OCI-M1 (cell line): ENCODE data around the gene PSPN.
A peak's percentile ranks its signal among the peaks of the same experiment; 100 is the strongest.
"Not testable (repeated sequence)": the region's sequence is repeated elsewhere in the genome, so short reads cannot be mapped to it uniquely, and the experiment has no call there.

Experiments
- DNase-seq: peaks from one replicate; lab custom pipeline; 2025; lab: John Stamatoyannopoulos, UW

Gene PSPN

DNA sequence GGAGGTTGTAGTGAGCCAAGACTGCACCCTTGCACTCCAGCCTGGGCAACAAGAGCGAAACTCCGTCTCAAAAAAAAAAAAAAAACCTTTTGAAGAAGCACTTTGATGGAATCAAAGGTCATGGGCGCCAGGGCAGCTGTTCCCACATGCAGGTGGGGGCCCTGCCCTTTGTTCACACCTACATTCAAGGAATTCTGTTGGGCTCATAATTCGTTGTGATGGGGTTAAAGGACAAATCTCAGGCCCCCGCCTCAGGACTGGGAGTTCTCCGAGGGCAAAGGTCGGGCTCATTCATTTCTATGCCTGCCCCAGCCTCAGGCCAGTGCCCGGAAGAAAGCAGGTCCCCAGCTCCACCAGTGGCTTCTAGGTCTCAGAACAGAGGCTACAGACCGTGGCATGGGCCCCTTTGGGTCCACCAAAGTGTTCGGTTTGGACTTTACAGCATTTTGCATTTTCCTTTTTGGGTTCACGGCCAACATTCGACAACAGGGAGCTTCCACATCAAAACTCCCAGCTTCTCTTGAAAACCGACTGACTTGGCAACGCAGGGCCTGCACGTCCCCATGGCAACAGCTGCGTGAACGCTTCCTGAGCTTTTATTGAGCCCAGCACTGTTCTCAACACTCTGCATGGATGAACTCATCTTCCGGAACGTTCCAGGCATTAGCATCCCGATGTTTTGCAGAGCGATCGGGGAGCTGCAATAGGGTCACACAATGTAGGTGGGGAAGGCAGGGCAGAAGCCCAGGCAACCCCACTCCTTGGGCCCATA is 27.3 kb upstream of the PSPN start:
- no peak for DNase-seq

DNA sequence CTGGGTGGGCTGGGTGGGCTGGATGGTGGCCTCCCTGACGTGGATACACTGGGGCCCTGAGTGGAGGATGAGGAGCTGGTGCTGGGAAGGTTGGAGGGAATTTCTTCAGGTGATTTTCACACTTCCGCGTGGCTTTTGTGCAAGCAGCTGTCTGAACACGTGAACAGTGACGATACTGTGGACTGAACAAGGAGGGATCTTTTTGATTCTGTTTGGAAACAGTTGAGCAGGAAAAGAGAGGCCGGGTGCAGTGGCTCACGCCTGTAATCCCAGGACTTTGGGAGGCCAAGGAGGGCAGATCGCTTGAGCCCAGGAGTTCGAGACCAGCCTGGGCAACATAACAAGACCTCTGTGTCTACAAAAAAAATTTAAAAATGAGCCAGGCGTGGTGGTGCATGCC is 26.3 kb upstream of the PSPN start:
- DNase-seq, result no peak

DNA sequence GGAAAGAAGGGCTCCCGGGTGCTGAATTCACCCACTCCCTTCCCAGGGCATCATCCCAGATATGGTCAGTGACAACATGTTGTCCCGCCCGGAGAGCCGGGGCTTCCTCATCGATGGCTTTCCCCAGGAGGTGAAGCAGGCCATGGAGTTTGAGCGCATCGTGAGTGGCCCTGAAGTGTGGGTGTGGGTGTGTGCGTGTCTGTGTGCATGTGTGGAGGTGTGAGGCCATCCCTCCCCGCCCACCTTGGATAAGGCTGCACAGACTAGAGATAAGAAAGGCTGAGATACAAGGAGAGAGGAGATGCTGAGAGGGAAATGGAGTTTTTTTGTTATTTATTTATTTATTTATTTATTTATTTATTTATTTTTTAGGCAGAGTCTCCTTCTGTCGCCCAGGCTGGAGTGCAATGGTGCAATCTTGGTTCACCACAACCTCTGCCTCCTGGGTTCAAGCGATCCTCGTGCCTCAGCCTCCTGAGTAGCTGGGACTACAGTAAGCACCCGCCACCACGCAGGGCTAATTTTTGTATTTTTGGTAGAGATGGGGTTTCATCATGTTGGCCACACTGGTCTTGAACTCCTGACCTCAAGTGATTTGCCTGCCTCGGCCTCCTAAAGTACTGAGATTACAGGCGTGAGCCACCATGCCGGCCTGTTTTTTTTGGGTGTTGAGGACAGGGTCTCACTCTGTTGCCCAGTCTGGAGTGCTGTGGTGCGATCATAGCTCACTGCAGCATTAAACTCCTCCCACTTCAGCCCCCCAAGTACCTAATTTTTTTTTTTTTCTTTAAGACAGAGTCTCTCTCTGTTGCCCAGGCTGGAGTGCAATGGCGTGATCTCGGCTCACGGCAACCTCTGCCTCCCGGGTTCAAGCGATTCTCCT is 24.6 kb upstream of the PSPN start:
- not testable (repeated sequence) for DNase-seq

DNA sequence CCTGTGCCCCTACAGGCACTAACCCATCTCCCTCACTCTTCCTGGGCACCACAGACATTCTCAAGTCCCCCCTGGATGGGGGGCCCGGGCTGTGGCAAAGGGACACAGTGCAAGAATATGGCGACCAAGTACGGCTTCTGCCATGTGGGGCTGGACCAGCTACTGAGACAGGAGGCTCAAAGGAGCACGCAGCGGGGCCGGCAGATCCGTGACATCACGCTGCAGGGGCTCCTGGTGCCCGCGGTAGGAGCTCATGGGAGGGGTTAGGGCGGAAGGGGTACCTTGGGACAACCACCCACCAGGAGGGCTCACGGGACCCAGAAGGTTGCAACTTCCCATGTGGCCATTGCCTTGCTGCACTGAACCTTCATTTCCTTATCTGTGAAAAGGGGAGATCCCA is 20.6 kb upstream of the PSPN start:
- DNase-seq, result no peak

DNA sequence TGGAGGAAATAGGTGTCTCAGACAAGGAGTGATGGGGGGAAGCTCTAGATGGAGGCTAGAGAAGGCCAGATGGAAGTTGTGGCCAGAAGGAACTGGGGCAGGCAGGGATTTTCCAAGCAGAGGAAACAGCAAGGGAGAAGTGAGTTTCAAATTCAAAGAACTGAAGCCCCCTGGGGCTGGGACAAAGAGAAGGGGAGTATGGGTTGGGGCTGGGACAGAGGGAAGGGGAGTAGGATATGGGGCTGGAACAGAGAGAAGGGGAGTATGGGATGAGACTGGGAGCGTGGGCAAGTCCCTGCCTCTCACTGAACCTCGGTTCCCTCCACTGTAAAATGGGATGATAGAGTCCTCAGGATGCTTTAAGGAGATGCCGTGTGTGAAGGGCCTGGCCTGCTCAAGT is 19.1 kb upstream of the PSPN start:
- DNase-seq, result no peak

DNA sequence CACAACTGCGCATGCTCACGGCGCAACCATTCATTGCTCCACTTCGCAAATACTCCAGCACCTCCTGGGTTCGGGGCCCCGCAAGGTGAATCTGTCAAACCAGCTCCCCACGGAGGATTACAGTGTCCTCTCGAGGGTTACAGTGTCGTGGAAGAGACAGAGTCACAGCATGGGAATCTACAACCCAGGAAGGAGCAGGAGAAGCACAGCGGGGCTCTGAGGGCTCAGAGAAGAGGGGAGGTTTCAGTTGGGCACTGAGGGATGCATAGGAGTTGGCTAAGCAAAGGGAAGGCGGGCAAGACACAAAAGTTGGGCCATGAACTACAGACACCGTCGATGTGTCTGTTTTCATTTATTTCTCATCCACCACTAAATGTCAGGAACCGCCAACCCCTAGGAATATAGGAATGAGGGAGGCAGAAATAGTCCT is 18.3 kb upstream of the PSPN start:
- no peak for DNase-seq

DNA sequence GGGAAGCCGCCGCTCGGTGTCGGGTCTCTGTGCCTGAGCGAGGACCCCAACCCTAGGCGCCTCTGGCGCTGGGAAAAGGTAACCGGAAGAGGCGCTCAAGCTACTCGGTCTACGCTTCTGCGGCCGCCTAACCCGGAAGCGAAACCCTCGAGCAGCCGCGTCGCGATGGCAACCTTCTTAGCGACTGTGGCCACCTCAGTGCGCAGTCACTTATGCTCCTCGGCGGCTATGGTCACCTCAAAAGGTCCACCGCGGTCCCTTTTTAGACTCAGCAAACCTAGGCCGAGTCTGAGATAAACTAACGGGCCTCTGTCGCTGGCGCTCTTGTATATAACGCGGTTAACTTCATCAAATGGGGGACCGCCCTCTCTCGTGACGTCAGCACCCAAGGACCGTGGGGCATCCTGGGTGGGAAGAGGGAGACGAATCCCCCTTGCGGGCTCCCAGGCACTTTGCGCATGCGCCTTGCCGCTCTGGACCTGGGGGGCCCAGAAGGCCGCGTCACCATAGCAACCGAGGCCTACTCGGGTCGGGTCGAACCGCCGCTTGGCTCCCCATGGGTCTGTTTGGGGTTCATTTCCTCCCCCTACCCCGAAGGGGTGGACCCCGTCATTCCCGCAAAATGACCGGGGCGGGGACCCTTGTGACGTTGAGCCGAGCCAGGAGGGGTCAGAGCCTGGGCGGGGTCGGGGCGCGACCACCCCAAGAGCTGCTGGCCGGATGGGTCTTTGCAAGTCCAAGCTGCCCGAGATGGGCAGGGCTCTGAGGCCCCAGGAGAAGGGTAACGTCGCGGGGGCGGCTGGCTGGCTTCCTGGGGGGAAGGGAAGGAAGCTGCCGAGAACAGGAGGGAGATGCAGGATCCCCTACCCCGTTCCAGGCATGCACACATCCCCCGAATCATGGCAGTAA is 17.6 kb upstream of the PSPN start, which contains the start of gene GTF2F1:
Gene GTF2F1, minus strand, starts transcription at position 91 of the 909 bp plus-strand sequence. CDS start 169 bp downstream, outside the sequence.
- DNase-seq, result peak; percentile 94

DNA sequence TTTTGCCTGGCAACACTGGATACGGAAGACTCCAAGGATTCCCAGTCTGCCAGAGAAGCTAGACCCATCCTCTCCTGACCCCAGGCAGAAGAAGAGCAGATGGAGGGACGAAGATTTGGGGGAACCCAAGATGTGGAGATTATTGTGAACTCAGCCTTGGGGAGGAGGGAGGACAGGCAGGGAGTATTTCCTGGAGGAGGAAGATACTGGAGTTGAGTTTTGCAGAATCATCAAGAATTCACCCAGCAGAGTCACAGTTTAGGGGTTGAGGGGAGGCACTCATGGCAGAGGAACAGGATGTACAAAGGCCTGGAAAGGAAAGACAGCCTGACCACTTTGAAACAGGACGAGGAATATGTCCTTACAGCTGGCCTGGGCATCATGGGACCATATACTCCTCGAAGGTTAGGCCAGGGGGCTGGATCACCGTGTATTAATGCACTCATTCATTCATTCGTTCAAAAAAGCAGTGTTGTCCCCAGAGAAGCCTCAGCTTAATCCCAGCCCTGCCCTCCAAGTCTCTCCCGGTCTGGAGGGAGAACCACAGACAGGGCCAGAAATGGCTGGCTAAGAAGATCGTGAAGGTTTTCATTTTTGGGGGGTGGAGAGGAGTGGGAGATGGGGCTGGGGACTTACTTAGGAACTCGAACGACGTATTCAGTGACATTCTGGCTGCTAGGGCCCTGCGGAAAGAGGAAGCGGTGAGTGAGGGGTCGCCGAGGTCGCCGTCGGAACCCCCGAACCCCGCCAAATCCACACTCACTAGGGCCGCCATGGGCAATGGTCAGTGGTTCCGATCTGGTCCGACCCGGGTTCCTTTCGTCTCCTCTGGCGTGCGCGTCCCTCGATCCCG is 16.7 kb upstream of the PSPN start:
- peak; percentile 28 for DNase-seq

DNA sequence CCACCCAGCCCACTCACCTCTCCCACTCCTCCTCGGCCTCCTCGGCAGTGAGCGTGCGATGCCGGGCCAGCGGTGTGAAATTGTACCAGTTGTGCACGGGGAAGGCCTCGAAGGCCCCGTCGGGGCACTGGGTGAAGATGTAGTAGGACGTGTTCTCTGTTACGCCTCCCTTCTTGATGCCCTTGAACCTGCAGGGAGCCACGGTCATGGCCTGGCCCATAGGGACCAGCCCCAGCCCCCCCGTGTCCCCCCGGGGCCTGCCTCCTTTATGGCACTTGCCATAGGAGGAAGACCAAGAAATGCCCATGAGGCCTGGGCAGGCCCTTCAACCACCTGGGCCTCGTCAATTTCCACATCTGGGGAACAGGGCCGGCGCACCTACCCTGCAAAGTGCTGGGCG is 11.6 kb upstream of the PSPN start:
- no peak for DNase-seq

DNA sequence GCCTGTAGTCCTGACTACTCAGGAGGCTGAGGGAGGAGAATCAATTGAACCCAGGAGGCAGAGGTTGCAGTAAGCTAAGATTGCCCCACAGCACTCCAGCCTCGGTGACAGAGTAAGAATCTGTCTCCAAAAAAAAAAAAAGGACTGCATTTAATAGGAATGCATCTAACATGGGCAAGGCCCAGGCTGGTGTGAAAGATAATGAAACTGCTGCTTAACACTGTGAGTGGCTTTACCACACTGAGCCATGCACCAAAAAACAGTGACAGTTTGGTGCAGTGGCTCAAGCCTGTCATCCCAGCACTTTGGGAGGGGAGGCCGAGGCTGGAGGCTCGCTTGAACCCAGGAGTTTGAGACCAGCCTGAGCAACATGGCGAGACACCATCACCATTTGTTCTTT is 8.6 kb upstream of the PSPN start:
- no peak for DNase-seq

DNA sequence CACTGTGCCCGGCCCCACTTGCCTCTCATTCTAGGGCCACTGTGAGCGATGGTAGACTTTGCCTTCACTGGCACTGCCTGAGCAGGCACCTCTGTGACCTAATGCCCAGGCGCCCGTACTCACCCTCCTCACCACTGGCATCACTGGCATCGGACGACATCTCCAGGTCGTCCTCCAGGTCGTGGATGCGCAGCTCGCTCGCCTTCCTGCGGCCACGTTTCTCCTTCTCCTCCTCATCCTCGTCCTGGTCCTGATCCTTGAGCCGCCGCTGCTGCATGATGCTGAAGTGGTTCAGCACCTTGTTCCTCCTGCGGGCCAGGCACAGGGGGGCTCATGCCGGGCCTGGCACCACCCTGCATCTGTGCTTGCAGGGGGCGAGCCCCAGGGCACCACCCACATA is 7.5 kb upstream of the PSPN start:
- DNase-seq, result no peak

DNA sequence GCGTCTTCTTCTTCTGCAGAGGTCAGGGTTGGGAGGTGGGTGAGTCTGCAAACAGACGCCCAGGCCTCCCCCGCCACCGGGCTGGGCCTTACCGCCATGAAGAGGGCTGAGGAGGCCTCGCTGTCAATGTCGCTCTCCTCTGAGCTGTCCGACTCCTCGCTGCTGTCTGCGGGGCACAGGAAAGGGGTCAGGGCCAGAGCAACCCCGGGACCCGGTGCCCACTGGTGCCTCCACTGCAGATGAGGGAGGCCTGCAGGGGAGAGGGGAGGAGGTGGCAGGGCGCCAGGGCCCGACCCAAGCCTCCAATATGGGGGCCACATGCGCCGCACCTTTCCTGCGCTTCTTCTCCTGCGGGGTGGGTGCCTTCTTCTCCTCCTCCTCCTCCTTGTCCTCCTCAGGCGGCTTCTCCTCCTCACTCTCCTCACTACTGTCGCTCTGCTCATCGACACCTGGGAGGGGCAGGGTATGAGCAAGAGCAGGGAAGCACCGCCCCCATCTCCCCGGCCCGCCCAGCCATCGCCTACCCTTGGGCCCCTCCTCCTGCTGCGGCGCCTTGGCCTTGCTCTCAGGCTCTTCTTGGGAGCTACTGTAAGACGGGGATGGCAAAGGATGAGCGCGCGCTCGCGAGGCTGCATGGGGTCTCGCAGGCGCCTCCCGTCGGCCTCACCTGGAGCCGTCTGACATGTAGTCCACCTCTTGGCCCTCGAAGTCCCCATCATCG is 5.5 kb upstream of the PSPN start:
- no peak for DNase-seq

DNA sequence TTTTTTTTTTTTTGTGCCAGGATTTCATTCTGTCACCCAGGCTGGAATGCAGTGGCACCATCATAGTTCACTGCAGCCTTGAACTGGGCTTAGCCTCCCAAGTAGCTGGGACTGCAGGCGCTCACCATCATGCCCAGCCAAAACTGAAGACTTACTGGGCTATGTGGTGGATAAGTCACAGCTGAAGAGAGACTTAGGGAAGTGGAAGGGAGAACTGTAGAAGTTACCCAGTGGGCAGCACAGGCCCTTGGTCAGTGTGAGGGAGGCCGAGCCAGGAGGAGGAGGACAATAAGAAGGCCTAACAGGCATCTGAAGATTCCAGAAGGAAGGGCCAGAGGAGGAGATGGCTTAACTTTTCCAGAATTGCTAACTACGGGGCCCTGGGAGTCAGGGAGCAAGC is 4.0 kb upstream of the PSPN start:
- DNase-seq, result no peak

DNA sequence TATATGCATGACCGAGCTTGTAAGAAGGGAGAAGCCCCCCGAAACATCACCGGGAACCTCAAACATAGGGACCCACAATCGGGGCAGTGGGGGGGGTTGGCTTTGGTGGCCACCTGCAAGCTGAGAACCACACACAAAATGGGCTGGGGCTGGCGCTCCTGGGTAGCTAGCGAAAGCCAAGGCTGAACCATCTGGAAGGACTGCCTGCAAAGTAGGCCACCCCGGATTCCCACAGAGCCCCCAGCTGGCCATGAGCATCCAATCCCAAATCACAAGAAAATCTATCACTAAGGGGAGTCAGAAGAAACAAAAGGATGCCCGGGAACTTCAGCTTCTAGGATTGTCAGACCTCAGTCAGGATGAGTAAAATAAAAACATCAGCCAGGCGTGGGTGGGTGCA is 2.8 kb upstream of the PSPN start:
- no peak for DNase-seq

DNA sequence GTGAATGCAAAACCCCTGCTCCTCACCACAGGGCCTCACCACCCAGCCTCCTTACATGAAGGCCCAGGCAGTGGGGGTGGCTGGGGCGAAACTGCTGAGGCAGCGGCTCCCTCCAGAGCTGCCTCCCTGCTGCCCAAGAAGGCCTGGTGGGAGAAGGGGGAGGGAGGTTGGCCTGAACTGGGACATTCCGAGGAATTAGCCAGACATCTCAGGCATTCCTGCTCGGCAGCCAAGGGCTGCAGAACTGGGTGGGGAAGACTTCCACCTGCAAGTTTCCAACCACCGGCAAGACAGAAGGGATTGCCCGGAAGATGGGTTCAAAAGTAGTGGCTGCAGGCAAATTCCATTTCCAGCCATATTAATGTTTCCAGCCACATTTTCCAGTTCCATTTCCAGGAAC is 2.3 kb upstream of the PSPN start:
- no peak for DNase-seq

DNA sequence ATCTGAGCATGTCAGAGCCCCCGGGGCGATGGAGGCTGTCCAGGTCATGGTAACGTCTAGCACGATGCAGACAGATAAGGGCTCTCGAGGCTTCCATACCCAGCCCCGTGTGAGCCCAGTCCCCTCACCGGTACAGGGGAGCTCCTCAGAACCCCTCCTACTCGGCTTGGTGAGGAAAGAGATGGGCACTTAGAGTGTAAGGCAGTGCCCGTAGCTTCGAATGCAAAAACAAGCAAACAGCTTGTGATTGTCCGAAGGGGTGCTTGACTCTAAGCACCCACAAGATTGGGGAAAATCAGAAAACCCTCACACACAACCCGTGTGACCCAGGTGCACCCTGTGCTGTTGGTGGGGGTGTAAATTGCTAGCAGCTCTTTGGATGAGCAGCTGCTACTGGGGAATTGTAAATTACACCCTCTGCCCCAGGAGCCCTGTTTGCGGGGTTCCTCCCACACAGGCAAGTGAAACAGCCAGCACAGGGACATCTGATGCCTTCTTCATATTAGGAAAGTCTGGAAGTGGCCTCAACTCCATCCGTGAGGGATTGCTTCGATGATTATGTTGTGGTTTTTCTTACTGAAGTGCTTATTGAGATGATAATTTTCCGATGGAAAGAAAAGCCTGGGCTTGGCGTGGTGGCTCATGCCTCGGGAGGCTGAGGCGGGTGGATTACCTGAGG is 918 bp upstream of the PSPN start:
- no peak for DNase-seq

DNA sequence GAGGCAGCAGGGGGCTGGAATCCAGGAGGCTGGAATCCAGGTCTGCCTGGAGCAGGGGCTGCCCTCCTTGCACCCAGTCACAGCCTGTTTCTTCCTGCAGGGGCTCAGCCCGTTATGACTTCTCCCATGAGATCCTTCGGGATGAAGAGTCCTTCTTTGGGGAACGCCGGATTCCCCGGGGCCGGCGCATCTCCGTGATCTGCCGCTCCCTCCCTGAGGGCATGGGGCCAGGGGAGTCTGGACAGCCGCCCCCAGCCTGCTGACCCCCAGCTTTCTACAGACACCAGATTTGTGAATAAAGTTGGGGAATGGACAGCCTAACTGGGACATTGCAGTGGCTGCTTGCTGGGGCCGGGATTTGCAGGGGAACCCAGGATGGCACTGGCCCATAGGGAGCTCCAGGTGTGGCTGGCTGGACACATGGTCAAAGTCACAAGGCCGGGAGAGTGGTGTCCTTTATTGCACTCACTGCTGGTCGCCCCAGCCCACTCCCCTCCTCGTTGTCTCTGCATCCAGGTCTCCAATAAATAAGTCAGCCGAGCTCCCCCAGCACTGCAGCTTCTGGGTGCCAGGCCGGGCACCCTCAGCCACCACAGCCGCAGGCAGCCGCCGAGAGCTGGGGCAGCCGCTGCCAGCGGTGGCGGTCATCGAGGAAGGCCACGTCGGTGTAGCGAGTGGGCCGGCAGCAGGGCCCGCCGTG is 872 bp downstream of the PSPN start:
- DNase-seq, result no peak

DNA sequence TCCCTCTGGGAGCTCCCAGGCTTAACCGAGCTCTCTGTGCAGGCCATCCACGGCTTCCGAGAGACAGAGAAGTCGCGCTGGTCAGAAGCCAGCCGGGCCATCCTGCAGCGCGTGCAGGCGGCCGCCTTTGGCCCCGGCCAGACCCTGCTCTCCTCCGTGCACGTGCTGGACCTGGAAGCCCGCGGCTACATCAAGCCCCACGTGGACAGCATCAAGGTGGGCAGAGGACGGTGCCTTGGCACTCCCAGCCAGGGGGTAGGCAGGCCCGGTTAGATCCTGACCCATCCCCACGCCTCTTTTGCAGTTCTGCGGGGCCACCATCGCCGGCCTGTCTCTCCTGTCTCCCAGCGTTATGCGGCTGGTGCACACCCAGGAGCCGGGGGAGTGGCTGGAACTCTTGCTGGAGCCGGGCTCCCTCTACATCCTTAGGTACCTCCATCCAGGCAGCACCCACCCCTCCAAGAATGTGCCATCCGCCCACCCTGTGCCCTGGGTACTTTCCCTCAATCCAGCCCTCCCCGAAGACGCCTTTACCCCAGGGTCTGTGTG is 1.5 kb downstream of the PSPN start:
- no peak for DNase-seq

DNA sequence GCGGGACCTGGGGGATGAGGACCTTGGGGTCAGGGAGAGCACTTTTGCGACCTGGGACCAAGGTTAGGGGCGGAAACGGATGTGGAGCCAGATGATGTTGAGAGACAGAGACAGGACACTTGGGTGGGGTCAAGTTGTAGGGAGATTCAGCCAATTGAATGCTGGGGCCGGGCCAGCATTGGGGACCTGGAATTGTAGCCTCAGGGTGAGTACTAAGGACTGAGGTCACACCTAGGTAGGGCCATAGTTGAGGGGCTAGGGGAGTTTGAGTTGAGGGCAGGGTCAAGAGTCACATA is 2.0 kb downstream of the PSPN start:
- no peak for DNase-seq
